Measurements from ENCODE around the gene PACSIN2. TPM values are rescaled to one million over a fixed set of nuclear protein-coding genes. Genes with fewer than 3 reads are reported as not detected.

The PACSIN2 gene
- total and polyA plus RNA-seq, 10 of the 15 experiments (the other 5 are each of a cell fraction or from before 2014, with no cell fraction given): 0.93 to 78.7 (median 46.8) TPM

- TF ChIP-seq ZNF592 (IDR thresholded peaks at IDR 0.05): peak; percentile 71; the same call in 1 of the 2 replicates
- no peak for TF ChIP-seq RFX5 (IDR thresholded peaks at IDR 0.05; ENCODE audit: low read depth, low read length)
- TF ChIP-seq POLR2AphosphoS2 (IDR thresholded peaks at IDR 0.05; ENCODE audit: low read depth, low read length): no peak
- peak; percentile 70 for TF ChIP-seq RUNX3 (IDR thresholded peaks at IDR 0.05; ENCODE audit: low read length)
Observed at GRCh38 chr22:43004362-43005035, 10.4 kb downstream of the PACSIN2 start (continued).

- no peaks in the 10 kb centered on the region for H4K20me1 ChIP-seq (ENCODE audit: control insufficient read depth, insufficient read depth)
- POLR2A ChIA-PET: interaction anchor here (1.2 to 6.1 kb wide), 4 partner anchors 11 to 71 kb away, joined by 3 to 63 read pairs (median 6); partner anchors contain the start of gene PACSIN2
Observed at GRCh38 chr22:43002202-43002586, 12.8 kb downstream of the PACSIN2 start.

More at GRCh38 chr22:43002202-43002586, 12.8 kb downstream of the PACSIN2 start:
- BruUV-seq (replicated peaks): no TSS peak
- no peaks in the 10 kb centered on the region for H3K9me3 ChIP-seq (replicated peaks; ENCODE audit: control insufficient read depth, insufficient read depth, low read length)
- peak overlapping the region; percentile 77 for H3K27ac ChIP-seq (ENCODE audit: control insufficient read depth, insufficient read depth)
- intact Hi-C loops (cut with micrococcal nuclease; ENCODE audit: unreplicated experiment): no loop called here
- H2AFZ ChIP-seq (ENCODE audit: control insufficient read depth, low read depth, low read length): no peak overlapping the region
- peaks cover 95% of the 10 kb centered on the region for H3K79me2 ChIP-seq (ENCODE audit: control insufficient read depth, insufficient read depth, low read length)
- ChIA-PET SMC1A (ENCODE audit: uncharacterized antibody, unreplicated experiment) (interaction anchor here (0.6 to 5.5 kb wide), 10 partner anchors 9 to 107 kb away, joined by 3 to 62 read pairs (median 3); partner anchors contain the start of gene PACSIN2), RAD21 (ENCODE audit: unreplicated experiment) (interaction anchor here (1.6 to 2.9 kb wide), 3 partner anchors 11 to 13 kb away, joined by 3 to 17 read pairs (median 17); no protein-coding TSS in a partner anchor), CTCF (interaction anchor here (0.8 to 2.4 kb wide), 6 partner anchors 9 to 134 kb away, joined by 3 to 11 read pairs (median 4); partner anchors contain the start of gene PACSIN2)
- H3K4me1 ChIP-seq (ENCODE audit: control insufficient read depth, insufficient read depth, low read length): peaks cover 67% of the 10 kb centered on the region
- no peaks in the 10 kb centered on the region for H3K27me3 ChIP-seq (replicated peaks in 1 of 2; ENCODE audit: control insufficient read depth in 2 of 2, insufficient read depth in 2 of 2, low read length in 1 of 2)
- FAIRE-seq: no peak
- no peak for ATAC-seq
- H3K4me2 ChIP-seq (ENCODE audit: control insufficient read depth, insufficient read depth): peak overlapping the region; percentile 53
- 24% methylated on average over 5 of the region's 5 CpGs for WGBS (ENCODE audit: insufficient coverage, insufficient replicate concordance, low lambda C conversion rate, missing lambda C conversion rate)
- 0 out of 4 replicates have a peak, but pooled peaks cover 0 to 3% of the 10 kb centered on the region in 2 experiments for H3K36me3 ChIP-seq (ENCODE audit: control insufficient read depth in 2 of 2, insufficient read depth in 2 of 2, low read length in 1 of 2)
- TF ChIP-seq RAD51 (IDR thresholded peaks at IDR 0.05) (no peak), RUNX3 (IDR thresholded peaks at IDR 0.05; ENCODE audit: low read length) (peak; percentile 23; the same call in 1 of the 2 replicates), RFX5 (IDR thresholded peaks at IDR 0.05; ENCODE audit: low read depth, low read length) (no peak), JUNB (IDR thresholded peaks at IDR 0.05) (0 out of 2 replicates have a peak, but pooled peaks have one; percentile 34), EED (IDR thresholded peaks at IDR 0.05; ENCODE audit: low read depth) (0 out of 2 replicates have a peak, but pooled peaks have one; percentile 18), BCL3 (IDR thresholded peaks at IDR 0.05; ENCODE audit: borderline replicate concordance, insufficient read depth, low read depth, low read length, poor library complexity, severe bottlenecking) (no peak)
- no peak for DNase-seq (ENCODE audit: low read depth, low spot score)
- peak overlapping the region; percentile 22; the same call in 1 of the 2 replicates for H3K4me3 ChIP-seq
- H3K9ac ChIP-seq (ENCODE audit: control insufficient read depth, insufficient read depth, low read length): peak overlapping the region; percentile 42
- in situ Hi-C loops (cut with MboI): no loop called here

Measured in GM12878 (cell line).